Measurements from ENCODE around the gene C7orf57. TPM values are rescaled to one million over a fixed set of nuclear protein-coding genes. Genes with fewer than 3 reads are reported as not detected.

Gene C7orf57
- total and polyA plus RNA-seq, 2 experiments from 2014 or later: 0.42 to 2.1 TPM

GRCh38 chr7:48105045-48105444 lies 69.7 kb downstream of the C7orf57 start (continued):
- no peak for TF ChIP-seq REST (IDR thresholded peaks at IDR 0.05; ENCODE audit: unreplicated experiment)
- no peak for TF ChIP-seq POLR2AphosphoS5 (IDR thresholded peaks at IDR 0.05; ENCODE audit: low read depth)
- TF ChIP-seq CREB1 (CRISPR knock-in tag; IDR thresholded peaks at IDR 0.05; ENCODE audit: low read depth): no peak
- TF ChIP-seq EZH2phosphoT487 (IDR thresholded peaks at IDR 0.05; ENCODE audit: unreplicated experiment): no peak
- TF ChIP-seq ZNF114 (CRISPR knock-in tag; IDR thresholded peaks at IDR 0.05): no peak

DNA sequence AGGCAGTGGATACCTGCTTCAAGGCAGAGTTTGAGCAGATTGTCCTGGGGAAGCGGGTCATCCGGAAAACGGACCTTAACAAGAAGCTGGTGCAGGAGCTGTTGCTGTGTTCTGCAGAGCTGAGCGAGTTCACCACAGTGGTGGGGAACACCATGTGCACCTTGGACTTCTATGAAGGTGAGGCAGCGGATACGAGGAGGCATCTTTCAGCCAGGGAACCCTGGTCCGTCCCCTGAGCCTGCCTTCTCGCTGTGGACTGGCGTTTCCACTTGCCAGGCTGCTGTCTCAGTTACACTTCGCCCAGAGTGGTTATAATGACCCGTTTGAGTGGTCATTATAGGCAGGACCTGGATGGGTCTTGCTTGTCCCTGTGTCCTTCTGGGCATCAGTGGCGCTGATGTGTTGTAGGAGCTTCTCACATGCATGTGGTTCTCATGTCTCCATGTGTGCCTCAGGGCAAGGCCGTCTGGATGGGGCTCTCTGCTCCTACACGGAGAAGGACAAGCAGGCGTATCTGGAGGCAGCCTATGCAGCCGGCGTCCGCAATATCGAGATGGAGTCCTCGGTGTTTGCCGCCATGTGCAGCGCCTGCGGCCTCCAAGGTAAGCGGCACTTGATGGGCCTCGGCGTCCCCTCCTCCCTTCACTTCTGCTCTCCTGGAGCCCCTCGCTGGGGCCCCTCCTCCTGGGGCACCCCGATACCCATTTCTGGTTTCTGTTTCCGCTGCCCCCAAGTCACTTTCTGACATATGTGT lies 71.7 kb downstream of the C7orf57 start:
- Histone ChIP-seq H3K27me3 (ENCODE audit: insufficient read depth) (no peaks in the 10 kb centered on the region), H3K79me2 (replicated peaks; ENCODE audit: insufficient read depth) (no peaks in the 10 kb centered on the region), H3K36me3 (ENCODE audit: insufficient read depth) (peaks cover 22% of the 10 kb centered on the region), H2AFZ (no peak overlapping the region), H3K4me2 (no peak overlapping the region), H3K4me1 (ENCODE audit: insufficient read depth) (0 out of 2 replicates have a peak, but pooled peaks cover 3% of the 10 kb centered on the region), H3K9me2 (ENCODE audit: insufficient read depth) (no peaks in the 10 kb centered on the region), H3K27ac (ENCODE audit: low read depth) (0 out of 2 replicates have a peak overlapping the region, but pooled peaks have one; percentile 55), H3F3A (replicated peaks; ENCODE audit: low read depth) (no peaks in the 10 kb centered on the region), H4K20me1 (replicated peaks; ENCODE audit: insufficient read depth) (no peaks in the 10 kb centered on the region), H3K4me3 (no peak overlapping the region)
- H3K27ac Mint-ChIP-seq: no peak overlapping the region
- ATAC-seq (no peak), DNase-seq (ENCODE audit: low spot score) (no peak)
- H3K4me3 Mint-ChIP-seq: no peak overlapping the region
- H3K4me1 Mint-ChIP-seq: peaks cover 14% of the 10 kb centered on the region
- peaks cover 7% of the 10 kb centered on the region for H3K27me3 Mint-ChIP-seq (ENCODE audit: insufficient read depth, low read depth, poor library complexity)
- H3K36me3 Mint-ChIP-seq (ENCODE audit: low read depth): peaks cover 69% of the 10 kb centered on the region
- H3K9me3 Mint-ChIP-seq: no peaks in the 10 kb centered on the region
- TF ChIP-seq ZNF114 (CRISPR knock-in tag; IDR thresholded peaks at IDR 0.05) (no peak), REST (IDR thresholded peaks at IDR 0.05; ENCODE audit: unreplicated experiment) (no peak), NANOG (IDR thresholded peaks at IDR 0.05; ENCODE audit: borderline replicate concordance) (no peak), JUNB (IDR thresholded peaks at IDR 0.05; ENCODE audit: unreplicated experiment) (no peak), CREB1 (CRISPR knock-in tag; IDR thresholded peaks at IDR 0.05; ENCODE audit: low read depth) (no peak), EZH2 (IDR thresholded peaks at IDR 0.05; ENCODE audit: low read depth, unreplicated experiment) (no peak), POLR2AphosphoS5 (IDR thresholded peaks at IDR 0.05; ENCODE audit: low read depth) (no peak)
- TF ChIP-seq, protein P1, sequence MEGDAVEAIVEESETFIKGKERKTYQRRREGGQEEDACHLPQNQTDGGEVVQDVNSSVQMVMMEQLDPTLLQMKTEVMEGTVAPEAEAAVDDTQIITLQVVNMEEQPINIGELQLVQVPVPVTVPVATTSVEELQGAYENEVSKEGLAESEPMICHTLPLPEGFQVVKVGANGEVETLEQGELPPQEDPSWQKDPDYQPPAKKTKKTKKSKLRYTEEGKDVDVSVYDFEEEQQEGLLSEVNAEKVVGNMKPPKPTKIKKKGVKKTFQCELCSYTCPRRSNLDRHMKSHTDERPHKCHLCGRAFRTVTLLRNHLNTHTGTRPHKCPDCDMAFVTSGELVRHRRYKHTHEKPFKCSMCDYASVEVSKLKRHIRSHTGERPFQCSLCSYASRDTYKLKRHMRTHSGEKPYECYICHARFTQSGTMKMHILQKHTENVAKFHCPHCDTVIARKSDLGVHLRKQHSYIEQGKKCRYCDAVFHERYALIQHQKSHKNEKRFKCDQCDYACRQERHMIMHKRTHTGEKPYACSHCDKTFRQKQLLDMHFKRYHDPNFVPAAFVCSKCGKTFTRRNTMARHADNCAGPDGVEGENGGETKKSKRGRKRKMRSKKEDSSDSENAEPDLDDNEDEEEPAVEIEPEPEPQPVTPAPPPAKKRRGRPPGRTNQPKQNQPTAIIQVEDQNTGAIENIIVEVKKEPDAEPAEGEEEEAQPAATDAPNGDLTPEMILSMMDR (conservative IDR thresholded peaks at IDR 0.05; ENCODE audit: low read depth in 2 of 2): no peak
- TF ChIP-seq, protein P2, sequence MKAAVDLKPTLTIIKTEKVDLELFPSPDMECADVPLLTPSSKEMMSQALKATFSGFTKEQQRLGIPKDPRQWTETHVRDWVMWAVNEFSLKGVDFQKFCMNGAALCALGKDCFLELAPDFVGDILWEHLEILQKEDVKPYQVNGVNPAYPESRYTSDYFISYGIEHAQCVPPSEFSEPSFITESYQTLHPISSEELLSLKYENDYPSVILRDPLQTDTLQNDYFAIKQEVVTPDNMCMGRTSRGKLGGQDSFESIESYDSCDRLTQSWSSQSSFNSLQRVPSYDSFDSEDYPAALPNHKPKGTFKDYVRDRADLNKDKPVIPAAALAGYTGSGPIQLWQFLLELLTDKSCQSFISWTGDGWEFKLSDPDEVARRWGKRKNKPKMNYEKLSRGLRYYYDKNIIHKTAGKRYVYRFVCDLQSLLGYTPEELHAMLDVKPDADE (IDR thresholded peaks at IDR 0.05): no peak
